GM12875 (cell line): ENCODE data around the gene WWOX.

Experiments
- H3K4me3 ChIP-seq: one replicate; pipeline ENCODE4 v1.5.1; 2011; ENCODE audit warnings: low read depth, low read length, control low read depth
- CTCF ChIP-seq: IDR thresholded peaks from 2 replicates; pipeline ENCODE4 v1.5.1; 2011; ENCODE audit warnings: low read depth, mild to moderate bottlenecking, control low read depth, inconsistent platforms, low read length, moderate library complexity, borderline replicate concordance; ENCODE audit not compliant: insufficient read depth

Gene WWOX

GRCh38 chr16:78431701-78432100 is 332.2 kb downstream of the WWOX start:
- no peak for TF ChIP-seq CTCF
- no peak overlapping the region for H3K4me3 ChIP-seq

GRCh38 chr16:78432451-78432850 is 333.0 kb downstream of the WWOX start:
- no peak overlapping the region for H3K4me3 ChIP-seq
- no peak for TF ChIP-seq CTCF

- H3K4me3 ChIP-seq = no peak overlapping the region
- no peak for TF ChIP-seq CTCF
Observed at GRCh38 chr16:78433116-78433515, 333.7 kb downstream of the WWOX start.

- no peak for TF ChIP-seq CTCF
- H3K4me3 ChIP-seq = no peak overlapping the region
Observed at GRCh38 chr16:78434401-78434800, 334.9 kb downstream of the WWOX start.

- no peak overlapping the region for H3K4me3 ChIP-seq
- no peak for TF ChIP-seq CTCF
Observed at GRCh38 chr16:78435260-78435659, 335.8 kb downstream of the WWOX start.

GRCh38 chr16:78436023-78436422 is 336.6 kb downstream of the WWOX start:
- no peak for TF ChIP-seq CTCF
- no peak overlapping the region for H3K4me3 ChIP-seq

GRCh38 chr16:78436846-78437245 is 337.4 kb downstream of the WWOX start:
- no peak for TF ChIP-seq CTCF
- H3K4me3 ChIP-seq = no peak overlapping the region
